IMR-90 (cell line): Measurements from ENCODE around the gene NRP1. TPM values are rescaled to one million over a fixed set of nuclear protein-coding genes. Genes with fewer than 3 reads are reported as not detected.
A peak's percentile ranks its signal among the peaks of the same experiment; 100 is the strongest.

Experiments used
- ATAC-seq: fragments of 200-7000 bp; cut with Tn5 transposase; 2 replicates; pipeline ENCODE4 v1.9.1; 2020; ENCODE audit warnings: low read depth, mild to moderate bottlenecking, moderate library complexity
- BruUV-seq: library from RNA; stranded (reverse); fragments of 400-500 nt; replicated peaks from 2 replicates; lab custom pipeline; 2021; lab: Mats Ljungman, UMichigan
- CTCF ChIA-PET: fragments of 300-600 bp; formaldehyde crosslinking; extraction: SDS; loops from one replicate; lab custom pipeline; 2021; ENCODE audit warnings: antibody characterized with exemption; lab: Yijun Ruan, JAX
- POLR2A ChIA-PET: fragments of 300-600 bp; sonication (Branson Sonifier 250); formaldehyde crosslinking; loops from one replicate; lab custom pipeline; 2022; ENCODE audit warnings: antibody characterized with exemption; ENCODE audit not compliant: unreplicated experiment; lab: Charles Lee
- DNase-seq: peaks from one replicate; pipeline ENCODE4 v3.0.0; 2013
- H2AFZ ChIP-seq: replicated peaks from 2 replicates; pipeline ENCODE3; 2013; ENCODE audit warnings: low read length, mild to moderate bottlenecking; ENCODE audit not compliant: poor library complexity
- H2AK5ac ChIP-seq: 2 replicates; pipeline ENCODE4 v1.6.1; 2013; ENCODE audit warnings: low read depth, low read length, inconsistent platforms
- H2AK9ac ChIP-seq: replicated peaks from 2 replicates; pipeline ENCODE3; 2013; ENCODE audit warnings: mild to moderate bottlenecking, low read depth, low read length, moderate library complexity; ENCODE audit not compliant: poor library complexity
- H2BK120ac ChIP-seq: 2 replicates; pipeline ENCODE4 v1.6.1; 2013; ENCODE audit warnings: low read depth, low read length, inconsistent platforms
- H2BK15ac ChIP-seq: 3 replicates; pipeline ENCODE4 v1.6.1; 2013; ENCODE audit warnings: low read depth, low read length, inconsistent platforms
- H2BK20ac ChIP-seq: 2 replicates; pipeline ENCODE4 v1.6.1; 2013; ENCODE audit warnings: low read depth, mild to moderate bottlenecking, inconsistent platforms, low read length, moderate library complexity
- H2BK5ac ChIP-seq: 2 replicates; pipeline ENCODE4 v1.6.1; 2013; ENCODE audit warnings: mild to moderate bottlenecking, low read depth, low read length, inconsistent platforms; ENCODE audit not compliant: poor library complexity, severe bottlenecking
- H3K14ac ChIP-seq: replicated peaks from 2 replicates; pipeline ENCODE4 v1.6.1; 2013; ENCODE audit warnings: low read depth, low read length, inconsistent platforms
- H3K18ac ChIP-seq: 2 replicates; pipeline ENCODE4 v1.6.1; 2013; ENCODE audit warnings: low read depth, low read length, control low read depth
- H3K23ac ChIP-seq: 2 replicates; pipeline ENCODE4 v1.6.1; 2013; ENCODE audit warnings: low read depth, low read length, inconsistent platforms
- H3K27ac ChIP-seq: 2 replicates; pipeline ENCODE4 v1.5.1; 2013; ENCODE audit warnings: mild to moderate bottlenecking, control low read depth, low read length; ENCODE audit not compliant: insufficient read depth
- H3K27me3 ChIP-seq: 2 replicates; pipeline ENCODE4 v1.6.1; 2013; ENCODE audit warnings: low read length; ENCODE audit not compliant: control insufficient read depth, insufficient read depth
- H3K36me3 ChIP-seq: 2 replicates; pipeline ENCODE4 v1.6.1; 2013; ENCODE audit warnings: low read length, mixed read lengths; ENCODE audit not compliant: control insufficient read depth, insufficient read depth
- H3K4ac ChIP-seq: 2 replicates; pipeline ENCODE4 v1.6.1; 2013; ENCODE audit warnings: low read depth, low read length, inconsistent platforms
- H3K4me1 ChIP-seq: 2 replicates; pipeline ENCODE4 v1.6.1; 2013; ENCODE audit warnings: low read length, mixed read lengths; ENCODE audit not compliant: control insufficient read depth, insufficient read depth
- H3K4me2 ChIP-seq: 2 replicates; pipeline ENCODE4 v1.6.1; 2013; ENCODE audit warnings: low read depth, mild to moderate bottlenecking, control low read depth, low read length, moderate library complexity
- H3K4me3 ChIP-seq: 2 replicates; pipeline ENCODE4 v1.5.1; 2013; ENCODE audit warnings: low read depth, mild to moderate bottlenecking, control low read depth, low read length, moderate library complexity; ENCODE audit not compliant: insufficient read depth
- H3K56ac ChIP-seq: 2 replicates; pipeline ENCODE4 v1.6.1; 2013; ENCODE audit warnings: low read length, inconsistent platforms; ENCODE audit not compliant: insufficient read depth; ENCODE audit errors: extremely low read depth
- H3K79me1 ChIP-seq, 2 experiments: 2 replicates each; pipeline ENCODE4 v1.6.1; 2013; ENCODE audit warnings: low read length in 2 of 2, inconsistent platforms in 1 of 2, low read depth in 1 of 2
- H3K9ac ChIP-seq: 2 replicates; pipeline ENCODE4 v1.6.1; 2013; ENCODE audit warnings: low read depth, low read length, control low read depth
- H3K9me1 ChIP-seq: 2 replicates; pipeline ENCODE4 v1.6.1; 2013; ENCODE audit warnings: low read length, inconsistent platforms; ENCODE audit not compliant: insufficient read depth
- H3K9me3 ChIP-seq: 2 replicates; pipeline ENCODE4 v1.6.1; 2013; ENCODE audit warnings: low read length; ENCODE audit not compliant: control insufficient read depth, insufficient read depth
- H4K20me1 ChIP-seq: 2 replicates; pipeline ENCODE4 v1.6.1; 2013; ENCODE audit warnings: low read length, inconsistent platforms; ENCODE audit not compliant: insufficient read depth
- H4K5ac ChIP-seq: 2 replicates; pipeline ENCODE4 v1.6.1; 2013; ENCODE audit warnings: mild to moderate bottlenecking, low read depth, low read length, control low read depth
- H4K8ac ChIP-seq, 2 experiments: 2 replicates each; pipeline ENCODE4 v1.6.1; 2013; ENCODE audit warnings: low read depth in 2 of 2, low read length in 2 of 2, control low read depth in 1 of 2, inconsistent platforms in 1 of 2
- H4K91ac ChIP-seq: 2 replicates; pipeline ENCODE4 v1.6.1; 2013; ENCODE audit warnings: low read depth, low read length, inconsistent platforms; ENCODE audit not compliant: insufficient read depth
- BHLHE40 ChIP-seq: fragments of 150-350 bp; IDR thresholded peaks from 2 replicates; pipeline ENCODE4 v1.6.1; 2016; ENCODE audit warnings: mild to moderate bottlenecking, low read depth, low read length
- CEBPB ChIP-seq: IDR thresholded peaks from 2 replicates; pipeline ENCODE4 v1.6.1; 2012; ENCODE audit warnings: low read depth, low read length, improper control_type of control experiment
- CHD1 ChIP-seq: IDR thresholded peaks from 2 replicates; pipeline ENCODE4 v1.6.1; 2012; ENCODE audit warnings: low read depth, low read length, improper control_type of control experiment
- FOS ChIP-seq: fragments of 150-350 bp; IDR thresholded peaks from 2 replicates; pipeline ENCODE4 v1.6.1; 2016; ENCODE audit warnings: low read depth, low read length
- MAFK ChIP-seq: IDR thresholded peaks from 2 replicates; pipeline ENCODE4 v1.6.1; 2012; ENCODE audit warnings: low read depth, low read length, improper control_type of control experiment
- MAZ ChIP-seq: IDR thresholded peaks from 2 replicates; pipeline ENCODE4 v1.6.1; 2012; ENCODE audit warnings: low read depth, mild to moderate bottlenecking, low read length, improper control_type of control experiment, moderate library complexity, borderline replicate concordance
- NFE2L2 ChIP-seq: fragments of 150-350 bp; IDR thresholded peaks from 2 replicates; pipeline ENCODE4 v1.6.1; 2016; ENCODE audit warnings: low read depth, mild to moderate bottlenecking, low read length
- POLR2A ChIP-seq: IDR thresholded peaks from 2 replicates; pipeline ENCODE4 v1.6.1; 2012; ENCODE audit warnings: mild to moderate bottlenecking, low read depth, low read length
- RAD21 ChIP-seq: IDR thresholded peaks from 2 replicates; pipeline ENCODE4 v1.6.1; 2012; ENCODE audit warnings: low read length, improper control_type of control experiment
- RCOR1 ChIP-seq: IDR thresholded peaks from 2 replicates; pipeline ENCODE4 v1.6.1; 2012; ENCODE audit warnings: mild to moderate bottlenecking, low read length, improper control_type of control experiment; ENCODE audit not compliant: insufficient replicate concordance
- RFX5 ChIP-seq: IDR thresholded peaks from 2 replicates; pipeline ENCODE4 v1.8.0; 2012; ENCODE audit warnings: low read depth, mild to moderate bottlenecking, low read length, moderate library complexity
- SMC3 ChIP-seq: fragments of 150-350 bp; IDR thresholded peaks from 2 replicates; pipeline ENCODE4 v1.6.1; 2016; ENCODE audit warnings: low read depth, mild to moderate bottlenecking, antibody characterized with exemption, low read length, moderate library complexity
- WGBS, 2 experiments: methylation state at CpG; one replicate each; pipeline versions ENCODE4 v1.1.5 to v1.1.7; 2013; ENCODE audit warnings: missing lambda C conversion rate in 2 of 2; ENCODE audit not compliant: insufficient read length in 1 of 2; ENCODE audit errors: extremely low coverage in 2 of 2; 5-methylcytosine and 5-hydroxymethylcytosine counted together
- dilution Hi-C: fragments of 300-500 bp; cut with HindIII; formaldehyde crosslinking; loops from one replicate; pipeline ENCODE4 v1.14.3; 2018; ENCODE audit warnings: low sequenced_read_pairs; ENCODE audit not compliant: unreplicated experiment
- in situ Hi-C: fragments of 300-500 bp; cut with MboI; formaldehyde crosslinking; loops from 3 replicates; pipeline ENCODE4 v1.14.3; 2019; ENCODE audit warnings: low sequenced_read_pairs, inconsistent platforms, mixed read lengths
- intact Hi-C: fragments of 100-400 bp; cut with micrococcal nuclease; formaldehyde crosslinking; loops from 2 replicates; pipeline ENCODE4 v1.10.0; 2022
- polyA plus RNA-seq, 3 experiments: library from polyadenylated mRNA; depleted of rRNA; stranded (reverse); fragments of >200 nt; gene quantifications; 2 replicates each; pipeline ENCODE4 v1.2.3, GENCODE V29; 2012; ENCODE audit warnings: low replicate concordance in 1 of 3
- total RNA-seq: library from RNA; depleted of rRNA; stranded (reverse); fragments of >200 nt; gene quantifications from 2 replicates; pipeline ENCODE4 v1.2.3, GENCODE V29; 2012
- TF ChIP-seq, protein P1 (sequence below): fragments of 150-350 bp; IDR thresholded peaks from 2 replicates; pipeline ENCODE4 v1.6.1; 2017; ENCODE audit warnings: mild to moderate bottlenecking, antibody characterized with exemption, low read length, low read depth
- TF ChIP-seq, protein P2 (sequence below): conservative IDR thresholded peaks from 2 replicates; pipeline ENCODE4 v1.5.1; 2012; ENCODE audit warnings: mild to moderate bottlenecking, low read depth, low read length, improper control_type of control experiment
- TF ChIP-seq, protein P3 (sequence below): fragments of 150-350 bp; IDR thresholded peaks from 2 replicates; pipeline ENCODE4 v1.6.1; 2016; ENCODE audit warnings: low read depth, mild to moderate bottlenecking, low read length, moderate library complexity, borderline replicate concordance

The NRP1 gene
- total and polyA plus RNA-seq, 2 of the 4 experiments (the other 2 are of a cell fraction): 108 to 227 TPM

DNA sequence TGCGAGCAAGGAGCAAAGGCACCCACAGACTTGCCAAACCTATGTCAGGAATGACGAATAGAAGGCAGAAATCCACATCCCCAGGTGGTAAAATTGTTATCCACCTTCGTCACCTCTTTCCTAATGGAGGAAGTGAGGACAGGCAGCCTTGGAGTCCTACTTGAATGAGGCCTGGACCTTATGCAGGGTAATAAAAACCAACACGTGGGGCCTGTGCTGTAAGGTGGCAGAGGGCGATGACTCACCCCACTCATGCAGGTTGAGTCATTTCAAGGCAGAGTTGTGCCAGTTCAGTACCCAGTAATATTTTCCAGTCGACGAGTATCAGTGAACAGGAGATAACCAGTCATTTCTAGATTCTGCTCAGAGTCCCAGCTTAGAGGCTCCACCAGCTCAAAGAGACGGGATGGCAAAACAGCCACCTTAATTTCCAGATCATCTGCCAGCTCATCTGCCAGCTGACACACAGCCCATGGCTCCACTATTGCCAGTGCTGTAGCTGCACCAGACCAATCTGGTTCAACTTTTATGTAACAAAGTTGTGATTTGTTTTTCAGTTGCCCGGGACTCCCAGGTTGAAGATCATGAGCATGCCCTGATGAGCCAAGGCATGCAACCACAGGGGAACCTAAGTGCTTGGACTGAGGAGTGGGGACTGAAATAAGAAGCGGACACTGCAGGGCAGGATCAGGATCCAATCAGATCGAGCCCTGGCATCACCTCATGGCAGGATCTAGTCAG lies 200.3 kb downstream of the NRP1 start:
- dilution Hi-C loops: no loop called here
- no TSS peak for BruUV-seq
- no peak overlapping the region for H2AFZ ChIP-seq
- H2BK15ac ChIP-seq: peak overlapping the region; percentile 70; the same call in 2 of the 3 replicates
- H3K14ac ChIP-seq: peak overlapping the region; percentile 63
- peaks cover 21% of the 10 kb centered on the region for H3K9me1 ChIP-seq
- H3K79me1 ChIP-seq: no peaks in the 10 kb centered on the region
- H3K4ac ChIP-seq: peak overlapping the region; percentile 64
- ChIA-PET CTCF (no interaction called here), POLR2A (no interaction called here)
- ATAC-seq (no peak), DNase-seq (peak; percentile 88)
- H3K23ac ChIP-seq: no peak overlapping the region
- H3K56ac ChIP-seq: no peak overlapping the region
- no peak overlapping the region for H3K27ac ChIP-seq
- 50% methylated on average over 2 of the region's 11 CpGs; no CpG with 5 or more reads in 1 of the 2 experiments for WGBS, 2 experiments
- H2AK5ac ChIP-seq: peak overlapping the region; percentile 10; the same call in 1 of the 2 replicates
- peaks cover 23% of the 10 kb centered on the region for H3K4me1 ChIP-seq
- no peaks in the 10 kb centered on the region for H3K9me3 ChIP-seq
- peak overlapping the region; percentile 11 to 28; a peak in 2 of 4 replicates for H4K8ac ChIP-seq
- intact Hi-C loops: no loop called here
- no peaks in the 10 kb centered on the region for H4K20me1 ChIP-seq
- no peak overlapping the region for H2AK9ac ChIP-seq
- H3K18ac ChIP-seq: peak overlapping the region; percentile 45; the same call in 1 of the 2 replicates
- peak overlapping the region; percentile 81 for H2BK20ac ChIP-seq
- in situ Hi-C loops: no loop called here
- H4K5ac ChIP-seq: 0 out of 2 replicates have a peak overlapping the region, but pooled peaks have one; percentile 7
- H3K4me2 ChIP-seq: no peak overlapping the region
- no peaks in the 10 kb centered on the region for H3K36me3 ChIP-seq
- H2BK120ac ChIP-seq: peak overlapping the region; percentile 60
- no peak overlapping the region for H3K9ac ChIP-seq
- peak overlapping the region; percentile 19 for H2BK5ac ChIP-seq
- H4K91ac ChIP-seq: peak overlapping the region; percentile 45; the same call in 1 of the 2 replicates
- no peaks in the 10 kb centered on the region for H3K27me3 ChIP-seq
- no peak overlapping the region for H3K4me3 ChIP-seq
- TF ChIP-seq BHLHE40 (peak; percentile 87), CEBPB (peak; percentile 51; the same call in 1 of the 2 replicates), CHD1 (no peak), RAD21 (no peak), RFX5 (no peak), RCOR1 (no peak), MAZ (no peak), SMC3 (no peak), NFE2L2 (no peak), MAFK (no peak), POLR2A (no peak), FOS (peak; percentile 86)
- TF ChIP-seq, protein P1, sequence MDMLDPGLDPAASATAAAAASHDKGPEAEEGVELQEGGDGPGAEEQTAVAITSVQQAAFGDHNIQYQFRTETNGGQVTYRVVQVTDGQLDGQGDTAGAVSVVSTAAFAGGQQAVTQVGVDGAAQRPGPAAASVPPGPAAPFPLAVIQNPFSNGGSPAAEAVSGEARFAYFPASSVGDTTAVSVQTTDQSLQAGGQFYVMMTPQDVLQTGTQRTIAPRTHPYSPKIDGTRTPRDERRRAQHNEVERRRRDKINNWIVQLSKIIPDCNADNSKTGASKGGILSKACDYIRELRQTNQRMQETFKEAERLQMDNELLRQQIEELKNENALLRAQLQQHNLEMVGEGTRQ: peak; percentile 90
- TF ChIP-seq, protein P2, sequence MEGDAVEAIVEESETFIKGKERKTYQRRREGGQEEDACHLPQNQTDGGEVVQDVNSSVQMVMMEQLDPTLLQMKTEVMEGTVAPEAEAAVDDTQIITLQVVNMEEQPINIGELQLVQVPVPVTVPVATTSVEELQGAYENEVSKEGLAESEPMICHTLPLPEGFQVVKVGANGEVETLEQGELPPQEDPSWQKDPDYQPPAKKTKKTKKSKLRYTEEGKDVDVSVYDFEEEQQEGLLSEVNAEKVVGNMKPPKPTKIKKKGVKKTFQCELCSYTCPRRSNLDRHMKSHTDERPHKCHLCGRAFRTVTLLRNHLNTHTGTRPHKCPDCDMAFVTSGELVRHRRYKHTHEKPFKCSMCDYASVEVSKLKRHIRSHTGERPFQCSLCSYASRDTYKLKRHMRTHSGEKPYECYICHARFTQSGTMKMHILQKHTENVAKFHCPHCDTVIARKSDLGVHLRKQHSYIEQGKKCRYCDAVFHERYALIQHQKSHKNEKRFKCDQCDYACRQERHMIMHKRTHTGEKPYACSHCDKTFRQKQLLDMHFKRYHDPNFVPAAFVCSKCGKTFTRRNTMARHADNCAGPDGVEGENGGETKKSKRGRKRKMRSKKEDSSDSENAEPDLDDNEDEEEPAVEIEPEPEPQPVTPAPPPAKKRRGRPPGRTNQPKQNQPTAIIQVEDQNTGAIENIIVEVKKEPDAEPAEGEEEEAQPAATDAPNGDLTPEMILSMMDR: no peak
- TF ChIP-seq, protein P3, sequence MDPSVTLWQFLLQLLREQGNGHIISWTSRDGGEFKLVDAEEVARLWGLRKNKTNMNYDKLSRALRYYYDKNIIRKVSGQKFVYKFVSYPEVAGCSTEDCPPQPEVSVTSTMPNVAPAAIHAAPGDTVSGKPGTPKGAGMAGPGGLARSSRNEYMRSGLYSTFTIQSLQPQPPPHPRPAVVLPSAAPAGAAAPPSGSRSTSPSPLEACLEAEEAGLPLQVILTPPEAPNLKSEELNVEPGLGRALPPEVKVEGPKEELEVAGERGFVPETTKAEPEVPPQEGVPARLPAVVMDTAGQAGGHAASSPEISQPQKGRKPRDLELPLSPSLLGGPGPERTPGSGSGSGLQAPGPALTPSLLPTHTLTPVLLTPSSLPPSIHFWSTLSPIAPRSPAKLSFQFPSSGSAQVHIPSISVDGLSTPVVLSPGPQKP: no peak
